HEK293 (cell line): Measurements from ENCODE around the gene ZNF354B.

Source experiments
- CTCF ChIA-PET: fragments of 350-600 bp; formaldehyde crosslinking; extraction: SDS; loops from one replicate; lab custom pipeline; 2021; ENCODE audit warnings: antibody characterized with exemption; lab: Yijun Ruan, JAX
- POLR2A ChIA-PET: fragments of 300-600 bp; formaldehyde crosslinking; extraction: SDS; loops from one replicate; lab custom pipeline; 2020; ENCODE audit warnings: antibody characterized with exemption, inconsistent platforms; lab: Yijun Ruan, JAX
- H3K27ac ChIP-seq: fragments of 200-500 bp; sonication (Bioruptor generic); 2 replicates; pipeline ENCODE4 v1.5.1; 2014; ENCODE audit warnings: low read depth, low read length, control low read depth, inconsistent platforms; ENCODE audit errors: extremely low read depth
- H3K36me3 ChIP-seq, 2 experiments: fragments of 200-500 bp in 1 of 2; sonication (Bioruptor generic) in 1 of 2; 1 replicate in 1 of 2; 2 replicates in 1 of 2; pipeline ENCODE4 v1.5.1; 2014 to 2017; ENCODE audit warnings: inconsistent platforms in 2 of 2, low read length in 2 of 2; ENCODE audit not compliant: control insufficient read depth in 2 of 2, insufficient read depth in 1 of 2
- H3K4me1 ChIP-seq: fragments of 200-500 bp; sonication (Bioruptor generic); 2 replicates; pipeline ENCODE4 v1.5.1; 2014; ENCODE audit warnings: mild to moderate bottlenecking, low read length, inconsistent platforms; ENCODE audit not compliant: control insufficient read depth, insufficient read depth
- H3K4me3 ChIP-seq: 2 replicates; pipeline ENCODE4 v1.5.1; 2011; ENCODE audit warnings: low read depth, mild to moderate bottlenecking, control low read depth, low read length, moderate library complexity
- H3K9me3 ChIP-seq: fragments of 200-500 bp; sonication (Bioruptor generic); 2 replicates; pipeline ENCODE4 v1.5.1; 2014; ENCODE audit warnings: low read depth, low read length, inconsistent platforms; ENCODE audit not compliant: control insufficient read depth, insufficient read depth
- AEBP2 ChIP-seq: fragments of 450-650 bp; formaldehyde crosslinking; IDR thresholded peaks from 2 replicates; pipeline ENCODE4 v1.5.1; 2016; ENCODE audit warnings: missing biosample characterization, missing genetic modification characterization, borderline replicate concordance
- FEZF1 ChIP-seq: fragments of 450-650 bp; formaldehyde crosslinking; IDR thresholded peaks from 2 replicates; pipeline ENCODE4 v1.5.1; 2016; ENCODE audit warnings: missing biosample characterization, missing genetic modification characterization
- HIC1 ChIP-seq: fragments of 450-650 bp; formaldehyde crosslinking; IDR thresholded peaks from 2 replicates; pipeline ENCODE4 v1.5.1; 2016; ENCODE audit warnings: missing biosample characterization, missing genetic modification characterization
- HOXC10 ChIP-seq: sonication (generic); formaldehyde crosslinking; IDR thresholded peaks from 2 replicates; pipeline ENCODE4 v1.8.1; 2023; ENCODE audit warnings: mild to moderate bottlenecking, missing genetic modification reagents
- SCRT1 ChIP-seq: fragments of 450-650 bp; formaldehyde crosslinking; IDR thresholded peaks from 2 replicates; pipeline ENCODE4 v1.5.1; 2016; ENCODE audit warnings: missing biosample characterization, missing genetic modification characterization, borderline replicate concordance
- SP3 ChIP-seq: fragments of 450-650 bp; formaldehyde crosslinking; IDR thresholded peaks from 2 replicates; pipeline ENCODE4 v1.5.1; 2016; ENCODE audit warnings: missing biosample characterization, missing genetic modification characterization
- SP7 ChIP-seq: fragments of 450-650 bp; formaldehyde crosslinking; IDR thresholded peaks from 2 replicates; pipeline ENCODE4 v1.5.1; 2016; ENCODE audit warnings: missing biosample characterization, missing genetic modification characterization
- TSHZ1 ChIP-seq: fragments of 450-650 bp; formaldehyde crosslinking; IDR thresholded peaks from 2 replicates; pipeline ENCODE4 v1.5.1; 2016; ENCODE audit warnings: missing biosample characterization, missing genetic modification characterization, borderline replicate concordance
- ZBTB26 ChIP-seq: fragments of 450-650 bp; formaldehyde crosslinking; optimal IDR thresholded peaks from 2 replicates; pipeline ENCODE3; 2016; ENCODE audit warnings: missing biosample characterization, mild to moderate bottlenecking, missing genetic modification characterization
- ZBTB7A ChIP-seq: fragments of 450-650 bp; formaldehyde crosslinking; IDR thresholded peaks from 2 replicates; pipeline ENCODE4 v1.5.1; 2016; ENCODE audit warnings: low read depth, missing biosample characterization, missing genetic modification characterization
- ZIC2 ChIP-seq: fragments of 450-650 bp; formaldehyde crosslinking; IDR thresholded peaks from 2 replicates; pipeline ENCODE4 v1.5.1; 2016; ENCODE audit warnings: missing biosample characterization, missing genetic modification characterization
- ZNF157 ChIP-seq: fragments of 450-650 bp; formaldehyde crosslinking; IDR thresholded peaks from 2 replicates; pipeline ENCODE4 v1.5.1; 2016; ENCODE audit warnings: missing biosample characterization, missing genetic modification characterization
- ZNF16 ChIP-seq: fragments of 450-650 bp; formaldehyde crosslinking; IDR thresholded peaks from 2 replicates; pipeline ENCODE4 v1.5.1; 2016; ENCODE audit warnings: low read depth, missing biosample characterization, missing genetic modification characterization
- ZNF24 ChIP-seq: fragments of 450-650 bp; formaldehyde crosslinking; IDR thresholded peaks from 2 replicates; pipeline ENCODE4 v1.5.1; 2016; ENCODE audit warnings: missing biosample characterization, missing genetic modification characterization
- ZNF302 ChIP-seq: fragments of 450-650 bp; formaldehyde crosslinking; IDR thresholded peaks from 2 replicates; pipeline ENCODE4 v1.5.1; 2016; ENCODE audit warnings: missing biosample characterization, missing genetic modification characterization, low read depth
- ZNF37A ChIP-seq: fragments of 450-650 bp; IDR thresholded peaks from 2 replicates; pipeline ENCODE4 v1.5.1; 2018; ENCODE audit warnings: missing biosample characterization, missing genetic modification characterization
- ZNF518A ChIP-seq: fragments of 450-650 bp; formaldehyde crosslinking; conservative IDR thresholded peaks from 2 replicates; pipeline ENCODE4 v1.5.1; 2016; ENCODE audit warnings: low read depth, missing biosample characterization, missing genetic modification characterization
- ZNF658 ChIP-seq: fragments of 450-650 bp; formaldehyde crosslinking; IDR thresholded peaks from 2 replicates; pipeline ENCODE4; 2016; ENCODE audit warnings: missing biosample characterization, missing genetic modification characterization
- ZNF692 ChIP-seq: fragments of 450-650 bp; formaldehyde crosslinking; IDR thresholded peaks from 2 replicates; pipeline ENCODE4 v1.5.1; 2016; ENCODE audit warnings: missing biosample characterization, missing genetic modification characterization
- ZNF777 ChIP-seq: fragments of 450-650 bp; formaldehyde crosslinking; IDR thresholded peaks from 2 replicates; pipeline ENCODE4 v1.5.1; 2017; ENCODE audit warnings: missing biosample characterization, missing genetic modification characterization, borderline replicate concordance
- ZNF785 ChIP-seq: fragments of 450-650 bp; formaldehyde crosslinking; IDR thresholded peaks from 2 replicates; pipeline ENCODE4 v1.5.1; 2016; ENCODE audit warnings: missing biosample characterization, missing genetic modification characterization

ZNF354B gene

GRCh38 chr5:178859625-178860521 lies at the start of gene ZNF354B:
ZNF354B (plus strand) TSS chr5:178859953; CDS start chr5:178861048, 1,095 bp downstream.
- Histone ChIP-seq H3K4me3 (peak within 1 kb of the TSS; percentile 70), H3K36me3 (peaks cover 10 to 33% of the 10 kb centered on the region in 2 experiments), H3K27ac (peak within 1 kb of the TSS; percentile 81), H3K9me3 (no peaks in the 10 kb centered on the region), H3K4me1 (no peaks in the 10 kb centered on the region)
- CTCF ChIA-PET = interaction anchor here (0.6 to 0.7 kb wide), 3 partner anchors 229 to 1595 kb away, joined by 3 to 4 read pairs (median 3); no protein-coding TSS in a partner anchor
- POLR2A ChIA-PET = interaction anchor here (0.8 to 1.1 kb wide), 4 partner anchors 36 to 655 kb away, joined by 3 to 7 read pairs (median 4); partner anchors contain the start of genes HNRNPAB, ZFP2, ZNF354A and ZNF354C
- TF ChIP-seq ZBTB26 (tag by site-specific recombination) (peak; percentile 89), ZNF777 (tag by site-specific recombination) (no peak), ZNF16 (no peak), AEBP2 (no peak), ZNF658 (tag by site-specific recombination) (no peak), SP3 (tag by site-specific recombination) (peak; percentile 77), ZNF24 (tag by site-specific recombination) (no peak), ZNF785 (tag by site-specific recombination) (peak; percentile 74; the same call in 1 of the 2 replicates), ZNF37A (tag by site-specific recombination) (no peak), HIC1 (tag by site-specific recombination) (no peak), FEZF1 (tag by site-specific recombination) (no peak), HOXC10 (no peak; the same call in 1 of the 2 replicates), SCRT1 (no peak), ZNF692 (tag by site-specific recombination) (peak; percentile 55; the same call in 1 of the 2 replicates), TSHZ1 (no peak), ZNF518A (tag by site-specific recombination) (0 out of 2 replicates have a peak, but pooled peaks have one; percentile 32), SP7 (peak; percentile 53; the same call in 1 of the 2 replicates), ZNF157 (tag by site-specific recombination) (no peak), ZIC2 (tag by site-specific recombination) (peak; percentile 77), ZBTB7A (tag by site-specific recombination) (no peak), ZNF302 (tag by site-specific recombination) (no peak)
